NCI-H524 (cell line): Measurements from ENCODE around the gene PDZK1IP1.

Source experiments
- DNase-seq, 2 experiments: peaks; one replicate each; lab custom pipeline; 2025; lab: John Stamatoyannopoulos, UW

PDZK1IP1 gene

DNA sequence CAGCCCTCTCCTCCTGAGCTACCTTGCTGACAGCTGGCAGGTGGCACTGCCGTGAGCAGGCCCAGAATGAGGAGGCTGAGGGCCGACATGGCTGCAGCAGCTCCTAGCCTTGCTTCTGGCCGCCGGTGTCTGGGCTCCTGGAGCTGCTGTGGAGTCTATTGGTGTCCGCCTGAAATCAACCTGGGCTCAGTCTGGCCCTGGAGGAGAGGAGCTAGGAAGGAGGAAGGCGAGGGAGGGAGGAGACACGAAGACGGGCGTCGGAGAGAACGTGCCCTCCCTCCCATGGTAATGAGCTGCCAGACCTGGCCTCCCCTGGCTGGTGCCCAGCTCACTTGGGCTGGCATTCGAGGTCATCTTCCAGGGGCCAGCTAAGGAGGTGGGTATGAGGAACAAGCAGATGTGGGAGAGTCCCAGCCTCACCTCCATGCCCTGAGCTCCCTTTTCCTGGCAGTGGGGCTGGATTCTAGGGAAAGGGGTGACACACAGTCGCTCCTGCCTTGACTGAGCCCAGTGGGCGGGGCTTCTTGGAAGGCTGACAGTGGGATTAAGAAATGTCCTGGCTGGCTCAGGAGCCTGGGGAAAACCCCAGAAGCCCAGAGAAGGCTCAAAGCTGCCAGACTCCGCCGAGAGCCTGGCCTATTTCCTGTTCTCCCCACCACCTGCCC is at the start of gene PDZK1IP1:
TSS of gene PDZK1IP1 (minus strand) at position 193 of the 665 bp plus-strand sequence. CDS start at position 89, 104 bp downstream.
- DNase-seq: no peak

DNA sequence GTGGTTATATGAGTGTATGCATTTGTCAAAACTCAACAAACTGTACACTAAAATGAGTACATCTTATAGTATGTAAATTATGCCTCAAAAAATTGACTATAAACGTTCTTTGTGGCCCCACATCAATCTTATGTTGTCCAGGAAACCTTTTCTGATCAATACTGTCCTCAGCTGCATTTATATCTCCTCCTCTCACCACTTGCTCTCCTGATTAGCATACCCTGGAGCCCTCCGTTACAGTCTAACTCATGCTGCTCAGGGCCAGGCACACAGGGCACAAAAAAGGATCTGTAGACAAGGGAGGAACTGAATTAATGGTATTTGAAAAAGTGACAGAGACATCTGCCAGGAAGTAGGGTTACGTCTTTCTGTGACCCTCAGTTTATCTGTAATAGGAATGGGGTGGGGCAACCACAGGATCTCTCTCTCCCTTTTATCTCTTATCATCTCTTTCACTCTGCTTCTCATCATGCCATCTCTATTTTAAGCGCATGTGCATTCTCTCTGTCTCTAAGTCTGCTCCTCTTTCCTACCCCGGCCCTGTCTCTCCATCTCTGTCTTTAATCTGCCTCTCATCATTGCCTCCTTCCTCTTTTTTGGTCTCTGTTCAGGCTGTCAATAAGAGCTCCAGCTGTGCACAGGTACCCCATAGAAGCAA is 49.2 kb upstream of the PDZK1IP1 start:
- DNase-seq: no peak

GRCh38 chr1:47235806-47236205 is 46.0 kb upstream of the PDZK1IP1 start:
- no peak for DNase-seq

DNA sequence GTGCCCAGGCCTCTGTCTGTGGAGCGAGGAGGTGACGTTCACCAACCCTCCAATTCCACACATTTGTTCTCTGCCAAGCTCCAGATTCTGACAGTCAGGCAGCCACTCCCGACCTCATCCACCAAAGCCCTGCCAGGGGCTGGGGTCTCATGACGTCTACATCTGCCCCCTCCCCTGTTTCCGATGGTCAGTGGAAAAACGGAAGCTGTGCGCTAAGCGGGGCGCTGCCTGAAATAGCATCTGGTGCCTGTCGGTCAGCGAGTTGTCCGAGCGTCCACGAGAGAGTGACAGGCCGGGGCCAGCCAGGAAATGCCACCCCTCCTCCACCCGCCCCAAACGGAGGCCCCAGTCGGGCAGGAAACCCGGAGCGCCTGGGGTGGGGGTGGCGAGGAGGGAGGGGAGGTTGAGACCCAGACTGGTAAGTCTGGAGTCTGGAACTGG is 45.4 kb upstream of the PDZK1IP1 start:
- DNase-seq: no peak

GRCh38 chr1:47233186-47233585 is 43.4 kb upstream of the PDZK1IP1 start:
- DNase-seq: no peak

GRCh38 chr1:47232187-47232874 is 42.5 kb upstream of the PDZK1IP1 start, which contains the start of gene TAL1:
TAL1 (minus strand) TSS chr1:47232225; CDS start chr1:47225888, 6,337 bp downstream.
- peak in 1 of 2 experiments; percentile 35 for DNase-seq

DNA sequence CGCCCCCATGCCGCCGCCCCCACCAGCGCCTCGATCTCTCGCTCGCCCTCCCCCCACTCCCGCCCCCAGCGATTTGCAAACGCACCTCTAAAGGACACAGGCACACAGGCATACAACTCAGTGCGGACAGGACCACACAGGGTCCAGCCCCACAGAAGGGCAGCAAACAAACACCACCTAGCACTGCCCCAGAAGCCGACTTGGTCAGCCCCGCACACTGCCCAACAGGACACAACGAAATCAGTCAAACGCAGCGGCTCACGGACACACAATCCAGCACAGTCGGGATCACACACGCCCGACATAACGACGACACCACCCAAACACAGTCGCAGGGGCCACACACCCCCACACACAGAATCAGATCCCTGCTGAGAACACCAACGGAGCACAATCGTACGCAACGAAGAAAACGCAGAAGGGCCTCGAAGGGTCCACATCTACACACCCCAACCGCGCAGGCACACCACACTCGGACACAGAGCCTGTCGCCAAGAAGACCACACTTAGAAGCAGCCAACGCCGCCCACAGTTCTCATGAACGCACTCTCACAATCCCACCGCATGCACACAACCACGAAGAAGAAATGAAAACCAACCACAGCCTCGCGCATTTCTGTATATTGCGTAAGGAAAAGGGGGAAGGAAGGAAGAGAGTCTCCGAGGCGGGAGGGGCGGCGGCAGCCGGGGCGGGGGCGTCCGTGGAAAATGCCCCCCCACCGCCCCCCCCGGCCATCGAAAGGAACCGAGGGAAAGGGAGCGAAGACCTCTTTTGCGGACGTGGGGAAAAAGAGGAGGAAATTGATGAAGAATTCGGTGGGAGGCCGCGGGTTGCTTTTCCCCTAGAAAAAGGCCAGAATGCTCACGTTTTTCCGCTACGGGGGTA is 41.7 kb upstream of the PDZK1IP1 start:
- peak; percentile 42 for DNase-seq

DNA sequence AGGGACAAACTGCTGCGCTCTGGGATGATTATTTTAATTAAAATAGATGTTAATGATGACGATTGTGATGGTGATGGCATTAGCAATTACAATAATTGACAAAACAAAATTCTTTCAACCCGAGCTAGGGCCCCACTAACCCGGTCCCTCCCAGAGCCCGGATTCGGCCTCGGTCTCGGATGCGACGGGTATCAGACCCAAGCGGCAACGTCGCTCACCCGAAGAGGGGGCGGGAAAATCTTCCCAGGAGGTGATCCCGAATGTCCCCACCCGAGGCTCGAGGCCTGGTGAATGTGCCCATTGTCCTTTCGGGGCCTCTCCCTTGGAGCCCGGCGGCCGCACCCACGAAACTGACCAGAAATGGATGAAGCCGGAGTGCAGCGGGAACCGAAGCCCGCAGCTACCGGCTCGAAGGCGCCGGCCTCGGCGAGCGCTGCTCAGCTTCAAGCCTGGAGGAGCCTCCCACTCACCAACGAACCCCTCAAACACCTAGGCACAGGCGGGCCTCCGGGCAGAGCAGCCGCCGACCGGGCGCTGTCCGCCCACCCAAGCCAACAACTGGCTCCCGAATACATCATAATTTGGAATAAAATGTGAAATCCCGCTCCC is 41.0 kb upstream of the PDZK1IP1 start:
- DNase-seq: peak in 1 of 2 experiments; percentile 39

GRCh38 chr1:47229886-47230691 is 40.3 kb upstream of the PDZK1IP1 start:
- peak in 1 of 2 experiments; percentile 33 for DNase-seq

- DNase-seq: no peak
These were observed 39.4 kb upstream of the PDZK1IP1 start for GRCh38 chr1:47229031-47229885.

DNA sequence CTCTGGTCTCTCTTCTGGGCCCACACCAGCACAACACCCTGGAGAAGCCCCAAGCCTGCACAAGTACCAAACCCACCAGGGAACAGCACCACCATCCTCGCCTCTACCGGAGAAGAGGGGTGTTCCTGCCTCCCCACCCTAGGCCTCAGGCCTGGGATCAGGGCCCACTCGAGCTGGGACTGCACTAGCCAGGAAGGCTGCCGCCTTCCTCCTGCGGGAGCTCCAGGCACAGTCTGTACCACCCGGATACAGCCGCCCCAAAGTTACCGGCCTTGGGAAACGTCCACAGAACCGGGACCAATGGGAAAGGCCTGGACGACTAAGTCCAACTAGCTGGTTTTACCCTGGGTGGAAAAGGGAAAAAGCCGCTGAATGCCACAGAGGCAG is 38.8 kb upstream of the PDZK1IP1 start:
- no peak for DNase-seq

DNA sequence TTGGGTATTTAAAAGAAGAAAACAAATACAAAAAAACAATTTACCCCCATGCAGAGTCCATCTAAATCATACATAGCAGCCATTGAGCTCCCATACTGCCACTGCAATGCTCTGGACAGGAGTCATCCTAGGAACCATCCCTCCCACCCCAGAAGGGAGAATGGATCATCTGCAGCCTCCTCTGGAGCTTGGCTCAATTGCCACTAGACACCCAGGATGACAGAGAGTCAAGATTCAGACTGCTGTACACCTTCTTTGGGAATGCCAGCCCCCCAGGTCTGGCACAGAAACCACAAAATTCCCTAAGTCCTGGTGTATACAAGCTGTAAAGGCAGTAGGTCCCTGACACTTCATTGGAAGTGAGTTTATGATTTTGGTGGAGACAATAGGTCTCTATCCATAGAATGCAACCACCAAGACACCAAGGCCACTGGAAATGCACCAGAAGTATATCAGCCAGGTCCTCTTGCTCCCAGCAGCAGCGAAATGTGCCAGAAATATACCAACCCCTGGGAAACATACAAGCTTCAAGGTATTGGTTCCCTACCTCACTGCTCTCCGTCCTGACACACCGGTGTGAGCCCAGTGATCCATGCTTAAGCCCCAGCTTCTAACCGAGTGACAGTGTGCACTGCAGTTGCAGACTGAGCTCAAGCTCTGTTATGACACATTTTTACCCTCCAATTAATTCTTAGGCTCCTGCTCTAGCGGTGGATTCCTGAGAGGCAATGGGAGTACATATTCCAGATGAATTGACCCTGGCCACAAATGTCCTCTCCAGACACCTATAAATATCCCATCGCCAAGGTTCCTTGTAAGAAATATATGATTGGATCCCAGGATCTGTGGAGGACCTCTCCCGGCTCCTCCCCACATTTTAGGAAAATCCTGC is 37.8 kb upstream of the PDZK1IP1 start:
- DNase-seq: no peak

DNA sequence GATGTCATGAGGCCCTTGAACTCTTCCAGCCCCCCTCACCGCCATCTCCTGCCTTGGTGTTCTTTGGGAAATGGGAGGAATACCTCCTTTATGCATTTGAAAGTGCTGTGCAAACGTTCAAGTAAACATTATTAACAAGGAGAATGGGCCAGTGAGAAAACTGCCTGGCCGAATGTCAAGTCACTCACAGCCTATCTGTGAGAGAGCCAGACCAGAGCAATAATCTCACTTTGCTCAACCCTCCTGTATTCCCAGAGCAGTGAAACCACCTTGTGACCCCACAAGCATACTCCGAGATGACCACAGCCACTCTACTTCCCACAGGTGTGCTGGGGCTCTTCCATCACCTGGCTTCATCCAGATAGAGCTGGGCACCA is 37.0 kb upstream of the PDZK1IP1 start:
- no peak for DNase-seq

DNA sequence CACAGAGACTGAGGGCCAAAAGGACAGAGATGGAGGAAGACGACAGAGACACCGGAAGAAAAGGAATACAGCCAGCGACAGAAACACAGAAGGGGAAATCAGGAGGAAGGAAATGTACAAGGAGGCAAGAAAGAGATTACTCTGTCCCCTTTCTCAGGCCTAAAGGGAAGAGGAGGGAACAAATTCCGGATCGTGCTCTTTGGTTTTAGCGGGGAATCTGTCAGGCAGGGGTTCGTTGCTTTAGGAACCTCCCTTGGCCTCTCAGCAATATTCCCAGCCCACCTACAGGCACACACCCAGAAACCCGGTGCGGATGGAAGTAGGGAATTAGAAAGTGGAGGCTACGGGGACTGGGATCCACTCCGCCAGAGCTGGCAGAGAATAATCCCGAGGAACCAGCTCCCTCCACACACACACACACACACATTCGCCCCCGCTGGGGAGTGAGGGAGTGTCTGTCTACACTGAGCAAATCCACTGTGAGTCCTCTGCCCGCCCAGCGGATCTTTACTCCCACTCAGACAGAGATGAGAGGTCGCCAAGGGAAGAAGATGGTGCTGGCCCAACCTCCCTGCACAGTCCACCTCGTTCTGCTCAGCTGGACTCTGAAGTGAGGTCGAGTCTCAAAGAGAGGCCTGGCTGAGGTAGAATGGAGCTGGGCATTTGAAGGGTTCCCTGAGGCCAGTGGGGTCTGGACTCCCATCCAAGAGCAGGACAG is 36.4 kb upstream of the PDZK1IP1 start:
- DNase-seq: peak; percentile 9 to 30

DNA sequence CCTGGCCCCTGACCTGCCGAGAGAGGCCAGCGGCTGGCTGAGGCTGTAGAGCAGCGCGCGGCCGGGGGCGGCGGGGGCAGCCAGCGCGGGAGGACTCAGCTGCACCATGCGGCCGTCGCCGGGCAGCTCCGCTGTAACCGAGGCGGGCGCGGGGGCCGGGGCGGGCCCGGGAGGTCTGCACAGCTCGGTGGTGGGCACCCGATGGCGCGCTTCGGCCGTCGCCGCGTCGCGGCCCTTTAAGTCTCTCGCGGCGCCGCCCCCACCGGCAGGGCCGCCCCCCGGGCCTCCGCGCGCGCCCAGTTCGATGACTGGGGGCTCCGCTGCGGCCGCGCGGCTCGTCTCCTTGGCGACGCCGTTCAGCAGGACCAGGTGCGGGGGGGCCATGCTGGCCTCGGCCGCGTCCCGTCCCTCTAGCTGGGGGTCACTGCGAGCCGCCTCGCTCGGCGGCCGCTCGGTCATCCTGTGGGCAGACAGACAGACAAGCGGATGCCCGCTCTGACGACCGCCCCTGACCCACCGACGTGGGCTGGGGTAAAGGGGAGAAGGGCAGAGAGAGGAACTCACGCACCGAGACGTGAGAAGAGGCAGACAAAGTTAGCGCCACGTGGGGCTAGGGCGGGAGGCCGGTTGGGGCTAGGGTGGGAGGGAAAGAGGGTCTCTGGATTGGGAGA is 35.7 kb upstream of the PDZK1IP1 start:
- DNase-seq: peak; percentile 8 to 43

DNA sequence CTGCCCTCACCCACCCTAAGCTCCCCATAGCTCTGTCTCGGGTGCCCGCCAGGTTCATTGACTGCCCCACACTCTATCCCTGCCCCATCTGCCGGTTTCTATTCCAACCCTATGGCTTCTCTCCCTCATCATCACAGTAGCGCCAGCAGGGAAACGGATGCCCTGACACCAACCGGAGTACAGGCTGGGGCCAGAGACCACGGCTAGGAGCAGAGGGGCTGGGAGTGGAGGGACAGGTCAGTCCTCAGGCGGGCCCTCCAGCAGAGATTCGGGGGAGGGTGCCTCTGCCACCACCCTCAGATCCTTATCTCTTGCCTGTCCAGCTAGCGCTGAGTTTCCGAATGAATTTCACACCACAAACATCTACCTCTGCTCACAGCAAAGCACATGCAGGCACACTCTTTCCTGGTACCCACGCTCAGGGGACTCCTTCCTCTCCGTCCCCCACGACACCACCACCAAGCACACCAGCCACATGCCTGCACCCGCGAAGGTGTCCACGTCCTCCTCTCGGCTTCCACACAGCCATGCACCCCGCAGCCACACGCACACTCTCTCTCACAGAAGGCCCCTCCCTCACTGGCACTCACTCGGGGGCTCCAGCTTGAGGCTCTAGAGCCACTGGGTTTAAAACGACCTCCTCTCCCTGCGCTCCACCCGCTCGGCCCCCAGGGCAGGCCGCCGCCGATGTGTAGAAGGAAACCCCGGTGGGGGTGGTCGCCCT is 35.0 kb upstream of the PDZK1IP1 start:
- DNase-seq: peak in 1 of 2 experiments; percentile 39
